ENCODE results near the gene PRELID1. TPM values are rescaled to one million over a fixed set of nuclear protein-coding genes. Genes with fewer than 3 reads are reported as not detected.
A peak's percentile ranks its signal among the peaks of the same experiment; 100 is the strongest.
"Not testable (repeated sequence)": the region's sequence is repeated elsewhere in the genome, so short reads cannot be mapped to it uniquely, and the experiment has no call there.

Gene PRELID1
- total and polyA plus RNA-seq, 4 donors, result 57.2 to 104 (median 81.8) TPM

DNA sequence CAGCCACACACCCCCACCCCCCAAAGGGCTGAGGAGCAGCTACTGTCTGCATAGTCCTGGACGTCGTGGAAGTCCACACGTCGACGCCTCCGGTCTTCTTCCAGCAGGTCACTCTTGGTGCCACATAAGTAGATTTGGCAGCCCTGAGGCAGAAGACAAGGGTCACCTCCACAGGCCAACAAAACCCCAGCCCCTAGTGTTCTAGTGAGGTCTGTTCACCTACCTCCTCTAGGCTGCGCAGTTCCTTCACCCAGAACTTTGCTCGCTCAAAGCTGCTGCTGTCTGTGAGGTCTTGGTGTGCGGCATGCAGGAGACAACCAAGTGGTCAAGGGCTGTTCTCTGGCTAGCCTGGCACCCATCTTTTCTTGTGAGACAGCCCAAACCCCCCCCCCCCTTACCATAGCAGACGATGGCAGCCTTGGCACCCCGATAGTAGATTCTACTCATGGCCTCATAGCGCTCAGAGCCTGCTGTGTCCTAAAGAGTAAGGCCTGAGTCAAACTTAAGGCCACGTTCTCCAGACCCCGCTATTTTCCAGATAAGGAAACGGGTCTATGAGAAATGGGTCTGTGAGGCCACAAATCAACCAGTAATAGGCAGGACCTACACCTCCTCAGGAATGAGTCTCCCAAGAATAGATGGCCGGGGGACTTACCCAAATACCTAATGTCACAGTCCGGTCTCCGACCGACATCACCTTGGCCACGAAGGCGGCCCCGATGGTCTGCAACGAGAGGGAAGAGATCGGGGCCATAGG is 1.1 kb upstream of the PRELID1 start:
- 30% methylated on average over 24 of the region's 24 CpGs for WGBS, 2 donors

DNA sequence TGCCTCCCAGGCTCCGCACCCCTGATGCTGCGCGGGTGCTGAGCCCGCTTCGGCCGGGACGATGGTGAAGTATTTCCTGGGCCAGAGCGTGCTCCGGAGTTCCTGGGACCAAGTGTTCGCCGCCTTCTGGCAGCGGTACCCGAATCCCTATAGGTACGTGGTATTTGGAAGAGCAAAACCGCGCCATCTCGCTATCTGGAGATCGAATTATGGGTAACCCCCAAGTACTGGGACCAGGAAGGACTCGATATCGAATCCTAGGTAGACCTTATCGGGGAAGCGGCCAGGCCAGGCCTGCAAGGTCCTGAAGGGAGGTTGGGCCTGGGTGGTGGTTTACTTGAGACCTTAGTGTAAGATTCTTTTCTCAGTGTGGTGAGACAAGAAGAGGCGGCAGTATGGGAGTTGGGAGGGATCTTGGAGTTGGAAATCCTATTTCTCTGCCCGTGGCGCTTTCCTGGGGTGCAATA is 359 bp downstream of the PRELID1 start:
- 1% methylated on average over 24 to 25 of the region's 25 CpGs for WGBS, 2 donors

More for the DNA sequence above, 1.1 kb upstream of the PRELID1 start:
- H3K27me3 ChIP-seq (ENCODE audit: control insufficient read depth in 1 of 2, insufficient read depth in 2 of 2, low read length in 1 of 2), result no peaks in the 10 kb centered on the region
- no peaks in the 10 kb centered on the region for H3K9me3 ChIP-seq (ENCODE audit: control insufficient read depth, low read length)
- DNase-seq, result peak in 1 of 2 donors; percentile 76
- H3K27ac ChIP-seq (ENCODE audit: low read depth in 1 of 2, low read length in 2 of 2), result no peak overlapping the region
- no peaks in the 10 kb centered on the region for H3K4me1 ChIP-seq (ENCODE audit: control insufficient read depth in 1 of 2, insufficient read depth in 2 of 2, low read length in 2 of 2)
- H3K4me3 ChIP-seq (ENCODE audit: low read length in 2 of 2), result peak overlapping the region; percentile 38 to 73
- no peak for ATAC-seq (ENCODE audit: low FRiP score)
- peaks cover 0 to 6% of the 10 kb centered on the region in 2 donors for H3K36me3 ChIP-seq (ENCODE audit: control insufficient read depth in 1 of 2, insufficient read depth in 2 of 2, low read length in 1 of 2)
- intact Hi-C loops (cut with DNase I), result no loop called here

DNA sequence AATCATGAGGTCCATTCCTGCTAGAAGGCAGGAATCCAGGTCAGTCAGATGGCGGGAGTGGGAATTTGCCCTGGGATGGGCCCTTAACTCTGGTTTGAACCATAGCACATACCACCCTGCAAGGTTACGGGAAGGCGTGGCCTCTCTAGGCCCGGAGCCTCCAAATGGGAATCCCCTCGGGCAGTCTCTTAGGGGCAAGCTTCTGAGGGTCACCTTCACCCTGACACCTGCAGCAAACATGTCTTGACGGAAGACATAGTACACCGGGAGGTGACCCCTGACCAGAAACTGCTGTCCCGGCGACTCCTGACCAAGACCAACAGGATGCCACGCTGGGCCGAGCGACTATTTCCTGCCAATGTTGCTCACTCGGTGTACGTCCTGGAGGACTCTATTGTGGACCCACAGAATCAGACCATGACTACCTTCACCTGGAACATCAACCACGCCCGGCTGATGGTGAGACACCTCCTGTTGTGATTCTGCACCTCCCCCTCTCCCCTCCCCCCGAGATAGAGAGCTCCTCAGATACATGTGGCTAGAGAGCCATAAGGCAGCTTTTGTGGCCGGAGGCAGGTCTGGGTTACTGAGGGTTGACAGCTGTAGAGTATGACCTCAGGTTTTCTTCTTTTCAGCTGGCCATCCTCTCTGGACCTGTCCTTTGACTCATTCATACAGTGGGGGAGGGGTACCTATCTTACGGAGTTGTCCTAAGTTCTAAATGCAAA is 957 bp downstream of the PRELID1 start:
- H3K27ac ChIP-seq (ENCODE audit: low read depth in 1 of 2, low read length in 2 of 2), result no peak overlapping the region
- no peaks in the 10 kb centered on the region for H3K9me3 ChIP-seq (ENCODE audit: control insufficient read depth, low read length)
- ATAC-seq (ENCODE audit: low FRiP score) (no peak), DNase-seq (peak in 1 of 2 donors; percentile 72)
- intact Hi-C loops (cut with DNase I), result no loop called here
- no peaks in the 10 kb centered on the region for H3K4me1 ChIP-seq (ENCODE audit: control insufficient read depth in 1 of 2, insufficient read depth in 2 of 2, low read length in 2 of 2)
- H3K4me3 ChIP-seq (ENCODE audit: low read length in 2 of 2), result peak overlapping the region; percentile 38 to 74
- H3K36me3 ChIP-seq (ENCODE audit: control insufficient read depth in 1 of 2, insufficient read depth in 2 of 2, low read length in 1 of 2), result no peaks in the 10 kb centered on the region
- no peaks in the 10 kb centered on the region for H3K27me3 ChIP-seq (ENCODE audit: control insufficient read depth in 1 of 2, insufficient read depth in 2 of 2, low read length in 1 of 2)
- 33 to 39% methylated on average over 19 of the region's 19 CpGs for WGBS, 2 donors

More for the DNA sequence above, 359 bp downstream of the PRELID1 start:
- no peak for DNase-seq
- H3K4me1 ChIP-seq (ENCODE audit: control insufficient read depth in 1 of 2, insufficient read depth in 2 of 2, low read length in 2 of 2), result no peaks in the 10 kb centered on the region
- intact Hi-C loops (cut with DNase I), result no loop called here
- no peaks in the 10 kb centered on the region for H3K9me3 ChIP-seq (ENCODE audit: control insufficient read depth, low read length)
- H3K36me3 ChIP-seq (ENCODE audit: control insufficient read depth in 1 of 2, insufficient read depth in 2 of 2, low read length in 1 of 2), result no peaks in the 10 kb centered on the region
- no peak for ATAC-seq (ENCODE audit: low FRiP score)
- H3K27ac ChIP-seq (ENCODE audit: low read depth in 1 of 2, low read length in 2 of 2), result peak overlapping the region; percentile 31 to 41
- no peaks in the 10 kb centered on the region for H3K27me3 ChIP-seq (ENCODE audit: control insufficient read depth in 1 of 2, insufficient read depth in 2 of 2, low read length in 1 of 2)
- H3K4me3 ChIP-seq (ENCODE audit: low read length in 2 of 2), result peak overlapping the region; percentile 38 to 74

DNA sequence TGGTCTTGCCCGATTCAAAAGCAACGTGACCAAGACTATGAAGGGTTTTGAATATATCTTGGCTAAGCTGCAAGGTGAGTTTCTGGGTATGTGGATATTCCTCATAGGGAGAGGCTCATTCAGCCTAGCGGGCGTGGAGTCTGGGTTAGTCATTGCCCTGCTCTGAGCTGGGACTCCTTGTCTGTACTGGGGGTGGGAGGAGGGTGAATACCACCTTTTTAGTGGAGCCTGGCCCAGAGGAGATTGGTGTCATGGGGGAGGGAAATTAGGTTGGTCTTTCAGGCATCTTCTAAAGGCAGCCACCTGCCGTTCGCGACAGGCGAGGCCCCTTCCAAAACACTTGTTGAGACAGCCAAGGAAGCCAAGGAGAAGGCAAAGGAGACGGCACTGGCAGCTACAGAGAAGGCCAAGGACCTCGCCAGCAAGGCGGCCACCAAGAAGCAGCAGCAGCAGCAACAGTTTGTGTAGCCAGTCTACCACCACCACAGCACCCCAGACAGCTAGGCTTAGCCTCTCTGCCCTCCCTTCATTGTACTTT is 2.6 kb downstream of the PRELID1 start:
- intact Hi-C loops (cut with DNase I); H3K4me1 ChIP-seq (ENCODE audit: control insufficient read depth in 1 of 2, insufficient read depth in 2 of 2, low read length in 2 of 2); H3K9me3 ChIP-seq (ENCODE audit: control insufficient read depth, low read length); ATAC-seq (ENCODE audit: low FRiP score); H3K27ac ChIP-seq (ENCODE audit: low read depth in 1 of 2, low read length in 2 of 2); H3K27me3 ChIP-seq (ENCODE audit: control insufficient read depth in 1 of 2, insufficient read depth in 2 of 2, low read length in 1 of 2); H3K36me3 ChIP-seq (ENCODE audit: control insufficient read depth in 1 of 2, insufficient read depth in 2 of 2, low read length in 1 of 2); H3K4me3 ChIP-seq (ENCODE audit: low read length in 2 of 2): not testable (repeated sequence)
- peak in 1 of 2 donors; percentile 23 for DNase-seq
- 78% methylated on average over 11 of the region's 11 CpGs for WGBS, 2 donors

DNA sequence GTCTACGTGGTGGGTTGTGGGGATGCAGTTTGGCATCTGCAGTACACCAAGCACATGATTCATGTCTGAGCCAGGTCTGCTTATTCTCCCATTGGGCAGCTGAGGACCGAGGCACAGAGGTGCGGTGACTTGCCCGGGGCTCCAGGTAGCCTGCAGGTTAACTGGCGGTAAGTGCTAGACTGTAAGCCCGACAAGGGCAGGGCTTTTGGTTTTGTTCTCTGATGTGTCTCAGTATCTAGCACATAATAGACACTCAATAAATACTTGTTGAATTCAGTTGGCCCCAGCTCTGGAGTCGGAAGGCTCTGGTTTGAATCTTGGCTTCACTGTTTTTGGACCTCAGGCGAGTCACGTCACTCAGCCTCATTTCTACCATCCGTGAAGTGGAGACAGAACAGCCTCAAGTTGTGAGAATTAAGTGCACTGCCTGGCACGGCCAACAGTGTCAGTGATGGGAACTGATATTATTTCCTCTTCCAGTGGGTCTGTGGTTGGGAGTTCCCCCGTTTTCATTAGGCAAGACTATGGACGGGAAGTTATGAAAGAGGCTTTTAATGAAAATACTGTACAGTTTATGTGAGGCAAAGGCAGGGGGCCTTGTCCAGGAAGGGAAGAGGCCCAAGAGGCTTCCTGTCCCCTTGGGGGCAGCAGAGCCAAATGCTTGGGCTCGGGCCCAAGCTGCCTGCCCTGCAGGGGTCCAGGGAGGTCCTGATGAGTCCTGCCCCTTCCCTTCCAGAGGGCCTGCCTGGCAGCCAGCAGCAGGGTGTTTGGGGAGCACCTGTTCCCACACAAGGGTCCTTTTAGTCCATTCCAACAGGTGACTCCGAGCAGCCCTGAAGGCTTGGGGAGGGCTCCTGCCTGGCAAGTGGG is 3.3 kb downstream of the PRELID1 start:
- Histone ChIP-seq H3K4me3 (ENCODE audit: low read length in 2 of 2) (no peak overlapping the region), H3K4me1 (ENCODE audit: control insufficient read depth in 1 of 2, insufficient read depth in 2 of 2, low read length in 2 of 2) (no peaks in the 10 kb centered on the region), H3K9me3 (ENCODE audit: control insufficient read depth, low read length) (no peaks in the 10 kb centered on the region), H3K27me3 (ENCODE audit: control insufficient read depth in 1 of 2, insufficient read depth in 2 of 2, low read length in 1 of 2) (no peaks in the 10 kb centered on the region), H3K36me3 (ENCODE audit: control insufficient read depth in 1 of 2, insufficient read depth in 2 of 2, low read length in 1 of 2) (no peaks in the 10 kb centered on the region), H3K27ac (ENCODE audit: low read depth in 1 of 2, low read length in 2 of 2) (no peak overlapping the region)
- intact Hi-C loops (cut with DNase I), result no loop called here
- DNase-seq (peak in 1 of 2 donors; percentile 57), ATAC-seq (ENCODE audit: low FRiP score) (no peak)
- 76 to 84% methylated on average over 15 of the region's 15 CpGs for WGBS, 2 donors

DNA sequence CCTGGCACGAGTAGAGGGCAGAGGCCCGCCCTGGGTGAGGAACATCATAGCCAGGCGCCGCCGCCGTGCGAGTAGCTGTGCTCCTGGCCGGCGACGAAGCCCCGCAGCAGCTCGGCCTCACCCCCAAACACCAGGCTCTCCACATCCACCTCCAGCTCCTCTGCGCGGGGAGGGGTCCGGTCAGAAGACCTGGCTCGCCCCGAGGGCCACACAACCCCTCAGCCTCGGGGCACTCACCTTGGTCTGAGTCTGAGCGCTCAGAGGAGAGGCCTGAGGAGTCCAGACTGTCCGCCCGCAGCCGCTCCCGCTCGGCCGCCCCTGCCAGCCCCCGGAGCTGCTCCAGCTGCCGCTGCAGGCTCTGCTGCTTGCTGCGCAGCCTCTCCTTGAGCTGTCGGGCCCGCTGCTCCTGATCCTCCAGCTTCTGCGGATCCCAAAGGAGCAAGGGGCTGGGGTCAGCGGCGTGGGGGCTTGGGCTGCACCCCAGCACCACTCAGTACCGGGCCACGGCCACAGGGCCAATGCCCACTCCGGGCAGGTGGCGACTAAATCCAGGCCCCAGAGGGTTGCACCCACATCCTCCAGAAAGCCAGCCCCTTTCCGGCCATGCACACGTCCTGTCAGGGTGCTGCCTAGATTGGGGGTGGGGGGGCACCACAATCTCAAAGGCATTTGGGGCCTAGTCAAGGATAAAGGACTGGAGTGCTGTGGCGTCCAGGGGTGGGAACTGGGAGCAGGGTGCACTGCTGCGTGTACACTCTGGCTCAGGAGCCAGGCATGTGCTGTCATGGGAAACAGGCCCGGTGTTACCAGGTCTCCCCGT is 4.2 kb downstream of the PRELID1 start:
- no peak overlapping the region for H3K27ac ChIP-seq (ENCODE audit: low read depth in 1 of 2, low read length in 2 of 2)
- no peak overlapping the region for H3K4me3 ChIP-seq (ENCODE audit: low read length in 2 of 2)
- no peaks in the 10 kb centered on the region for H3K9me3 ChIP-seq (ENCODE audit: control insufficient read depth, low read length)
- no peaks in the 10 kb centered on the region for H3K27me3 ChIP-seq (ENCODE audit: control insufficient read depth in 1 of 2, insufficient read depth in 2 of 2, low read length in 1 of 2)
- H3K4me1 ChIP-seq (ENCODE audit: control insufficient read depth in 1 of 2, insufficient read depth in 2 of 2, low read length in 2 of 2), result no peaks in the 10 kb centered on the region
- 83 to 84% methylated on average over 42 to 43 of the region's 43 CpGs for WGBS, 2 donors
- no peaks in the 10 kb centered on the region for H3K36me3 ChIP-seq (ENCODE audit: control insufficient read depth in 1 of 2, insufficient read depth in 2 of 2, low read length in 1 of 2)
- ATAC-seq (ENCODE audit: low FRiP score) (no peak), DNase-seq (peak; percentile 46 to 77)
- intact Hi-C loops (cut with DNase I), result no loop called here

DNA sequence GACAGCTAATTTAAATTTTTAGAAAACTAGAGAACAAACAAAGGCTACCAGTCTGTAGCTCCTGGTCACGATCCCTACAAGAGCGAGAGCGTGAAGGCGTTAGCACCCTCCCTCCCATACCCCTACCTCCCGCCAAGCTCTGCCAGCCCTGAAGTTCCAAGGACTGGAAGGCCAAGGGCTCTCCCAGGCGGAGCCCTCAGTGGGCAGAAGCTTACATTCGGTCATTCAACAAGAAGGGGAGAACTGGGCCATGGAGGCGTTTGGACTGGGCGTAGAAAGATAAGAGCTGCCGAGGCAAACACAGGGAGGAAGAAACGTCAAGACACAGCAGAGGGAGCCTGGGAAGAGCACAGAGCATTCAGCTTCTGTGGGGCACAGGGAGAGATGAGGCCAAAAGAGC is 5.1 kb downstream of the PRELID1 start:
- DNase-seq, result peak in 1 of 2 donors; percentile 43
- Histone ChIP-seq H3K36me3 (ENCODE audit: control insufficient read depth in 1 of 2, insufficient read depth in 2 of 2, low read length in 1 of 2) (no peaks in the 10 kb centered on the region), H3K4me1 (ENCODE audit: control insufficient read depth in 1 of 2, insufficient read depth in 2 of 2, low read length in 2 of 2) (no peaks in the 10 kb centered on the region), H3K9me3 (ENCODE audit: control insufficient read depth, low read length) (no peaks in the 10 kb centered on the region), H3K27ac (ENCODE audit: low read depth in 1 of 2, low read length in 2 of 2) (no peak overlapping the region), H3K4me3 (ENCODE audit: low read length in 2 of 2) (no peak overlapping the region), H3K27me3 (ENCODE audit: control insufficient read depth in 1 of 2, insufficient read depth in 2 of 2, low read length in 1 of 2) (no peaks in the 10 kb centered on the region)
- intact Hi-C loops (cut with DNase I), result no loop called here
- no peak for ATAC-seq (ENCODE audit: low FRiP score)
- WGBS, 2 donors, result 86 to 87% methylated on average over 11 of the region's 11 CpGs
